Activated CD8-positive, alpha-beta memory T cell treated with anti-CD3 and anti-CD28 coated beads for 36 hours (primary cell): ENCODE results near the gene CAPN3. TPM values are rescaled to one million over a fixed set of nuclear protein-coding genes. Genes with fewer than 3 reads are reported as not detected.

Source experiments
- CTCF ChIA-PET: fragments of 350-600 bp; sonication (Branson Sonifier 250); formaldehyde crosslinking; loops from one replicate; lab custom pipeline; 2021; ENCODE audit warnings: antibody characterized with exemption; lab: Charles Lee
- POLR2A ChIA-PET: fragments of 350-600 bp; sonication (Branson Sonifier 250); formaldehyde crosslinking; loops from one replicate; lab custom pipeline; 2021; ENCODE audit warnings: antibody characterized with exemption; lab: Charles Lee
- total RNA-seq, 2 experiments: library from RNA; stranded (reverse); gene quantifications; one replicate each; pipeline ENCODE4 v1.2.3, GENCODE V29; 2021

The CAPN3 gene
- total RNA-seq, 2 experiments from 2014 or later, result 2.5 to 3.2 TPM

GRCh38 chr15:42427429-42428223 is 68.3 kb downstream of the CAPN3 start:
- ChIA-PET POLR2A (no interaction called here), CTCF (no interaction called here)

DNA sequence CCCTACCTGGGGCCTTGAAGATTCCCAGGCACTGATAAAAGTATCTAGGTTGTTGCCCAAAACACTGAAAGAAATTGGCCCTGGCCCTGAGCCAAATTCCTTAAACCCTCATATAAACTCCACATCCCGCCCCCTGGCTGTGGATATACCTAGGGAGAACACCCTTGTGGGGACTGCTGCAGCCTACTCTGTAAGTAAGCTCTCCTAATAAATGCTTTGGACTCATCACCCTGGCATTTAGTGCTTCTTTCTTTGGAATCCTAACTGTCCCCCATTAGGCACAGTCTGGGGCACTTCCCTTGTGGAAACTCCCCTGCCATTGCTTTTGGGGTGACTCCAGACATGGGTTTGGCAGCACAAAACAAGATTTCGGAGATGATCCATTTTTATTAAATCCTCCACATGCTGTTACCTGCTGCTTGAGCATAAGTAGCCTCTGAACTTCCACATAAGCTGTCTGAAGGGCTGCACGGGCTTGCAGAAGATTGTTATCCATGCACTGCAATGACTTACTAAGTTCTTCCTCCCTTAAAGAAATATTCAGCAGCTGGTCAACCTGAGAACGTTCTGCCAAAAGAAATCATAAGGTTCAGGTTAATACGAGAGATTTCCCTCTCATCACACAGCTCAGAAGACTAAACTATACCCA is 85.2 kb downstream of the CAPN3 start:
- ChIA-PET POLR2A (no interaction called here), CTCF (no interaction called here)

- ChIA-PET CTCF (no interaction called here), POLR2A (no interaction called here)
Observed at GRCh38 chr15:42445551-42445950, 86.2 kb downstream of the CAPN3 start.

DNA sequence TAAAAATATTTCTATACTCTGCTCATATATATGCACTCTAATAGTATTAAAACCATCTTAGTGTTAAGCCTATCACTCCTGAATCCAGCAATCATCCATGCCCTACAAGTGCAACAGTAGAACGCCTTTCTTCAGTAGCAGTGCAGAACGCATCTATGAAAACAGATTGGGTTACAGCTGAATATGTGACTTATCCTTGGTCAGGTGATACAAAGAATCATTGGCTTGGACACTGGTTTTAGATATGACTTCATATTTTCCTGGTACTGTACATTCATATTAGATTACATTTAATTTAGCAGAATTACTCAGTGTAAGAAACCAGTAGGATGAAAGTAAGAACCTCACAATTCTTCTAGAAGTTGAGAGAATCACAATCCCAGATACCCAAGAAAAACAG is 88.3 kb downstream of the CAPN3 start:
- ChIA-PET POLR2A (no interaction called here), CTCF (no interaction called here)

GRCh38 chr15:42448281-42448680 is 89.0 kb downstream of the CAPN3 start:
- CTCF ChIA-PET, result interaction anchor here (0.5 kb wide), 1 partner anchor 892 kb away, joined by 4 read pairs; no protein-coding TSS in a partner anchor
- POLR2A ChIA-PET, result no interaction called here

- ChIA-PET POLR2A (no interaction called here), CTCF (no interaction called here)
Observed at GRCh38 chr15:42449770-42450424, 90.6 kb downstream of the CAPN3 start.

DNA sequence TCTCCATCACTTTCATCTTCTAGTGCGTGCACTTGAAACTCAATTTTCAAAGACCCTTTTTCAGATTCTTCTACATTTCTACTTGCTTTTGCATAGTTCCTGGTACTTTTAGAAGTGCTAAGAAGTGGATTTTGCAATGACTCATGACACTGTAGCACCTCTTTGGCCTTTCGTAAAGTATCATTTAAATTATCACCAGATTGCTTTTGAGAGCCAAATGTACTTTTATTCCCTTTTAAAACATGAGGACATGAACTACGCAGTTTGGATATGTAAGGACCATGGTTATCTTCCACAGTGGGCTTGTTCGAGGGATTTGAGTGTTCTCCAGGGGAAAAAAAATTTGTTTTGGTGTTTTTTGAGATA is 91.1 kb downstream of the CAPN3 start:
- CTCF ChIA-PET, result no interaction called here
- POLR2A ChIA-PET, result no interaction called here

DNA sequence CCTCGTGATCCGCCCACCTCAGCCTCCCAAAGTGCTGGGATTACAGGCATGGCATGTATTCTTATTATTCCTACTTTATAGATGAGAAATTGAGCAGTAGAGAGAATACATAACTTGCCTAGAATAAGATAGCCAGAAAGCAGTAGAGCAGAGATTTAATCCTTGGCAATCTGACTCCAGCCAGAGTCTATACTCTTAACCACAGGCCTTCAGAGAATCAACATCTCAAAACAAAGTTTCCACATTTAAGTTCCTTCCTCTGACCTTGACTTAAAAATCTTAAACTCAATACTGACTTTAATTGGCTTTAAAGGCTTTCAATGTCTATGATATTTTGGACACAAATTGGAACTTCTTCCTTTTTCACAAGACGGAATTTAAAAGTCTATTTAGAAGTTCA is 94.5 kb downstream of the CAPN3 start:
- ChIA-PET POLR2A (no interaction called here), CTCF (no interaction called here)

- ChIA-PET POLR2A (no interaction called here), CTCF (no interaction called here)
Observed at GRCh38 chr15:42456531-42456930, 97.2 kb downstream of the CAPN3 start.

- ChIA-PET POLR2A (no interaction called here), CTCF (no interaction called here)
Observed at GRCh38 chr15:42456971-42457370, 97.7 kb downstream of the CAPN3 start.

GRCh38 chr15:42457445-42458442 is 98.4 kb downstream of the CAPN3 start:
- CTCF ChIA-PET, result interaction anchor here (0.7 kb wide), 1 partner anchor 41 kb away, joined by 3 read pairs; no protein-coding TSS in a partner anchor
- POLR2A ChIA-PET, result no interaction called here

DNA sequence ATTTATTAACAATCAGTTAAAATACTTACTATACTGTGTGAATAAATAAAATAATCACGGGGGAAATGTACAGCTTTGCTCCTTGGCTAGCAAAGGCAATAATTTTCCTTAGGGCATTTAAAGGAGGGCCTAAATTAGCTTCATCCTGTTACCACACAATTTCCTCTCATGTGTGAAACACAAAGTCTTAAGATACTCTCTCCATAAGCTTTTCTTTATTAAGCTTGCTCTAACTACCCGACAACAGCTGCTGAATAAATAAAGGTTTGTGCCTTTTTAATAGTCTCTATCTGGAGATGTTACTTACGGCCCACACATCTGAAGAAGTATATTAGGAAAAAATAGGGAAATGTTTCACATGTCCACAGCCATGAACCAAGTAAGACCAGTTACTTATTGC is 102.0 kb downstream of the CAPN3 start:
- POLR2A ChIA-PET, result interaction anchor here (0.6 kb wide), 1 partner anchor 20 kb away, joined by 5 read pairs; no protein-coding TSS in a partner anchor
- CTCF ChIA-PET, result interaction anchor here (0.5 kb wide), 1 partner anchor 41 kb away, joined by 3 read pairs; no protein-coding TSS in a partner anchor

Other genes with a start within 250 kb of the CAPN3 start
- gene PLA2G4F, start 202.9 kb upstream of the CAPN3 start, total RNA-seq, result not detected
- 10 to 100 TPM; 40.6 to 46.1 TPM for gene VPS39, start 151.2 kb upstream of the CAPN3 start, total RNA-seq
- gene GANC, start 86.3 kb upstream of the CAPN3 start, total RNA-seq, result 10 to 100 TPM; 18.2 to 20.4 TPM
- gene TMEM87A, start 86.1 kb upstream of the CAPN3 start, total RNA-seq, result 10 to 100 TPM; 34.7 to 37.5 TPM
- 10 to 100 TPM; 51.2 to 52.9 TPM for gene ZNF106, start 131.6 kb downstream of the CAPN3 start, total RNA-seq
- 10 to 100 TPM; 42.3 TPM for gene SNAP23, start 136.1 kb downstream of the CAPN3 start, total RNA-seq
- 10 to 100 TPM; 19.2 to 20.7 TPM for gene LRRC57, start 189.3 kb downstream of the CAPN3 start, total RNA-seq
- 10 to 100 TPM; 54.8 to 59.0 TPM for gene HAUS2, start 189.3 kb downstream of the CAPN3 start, total RNA-seq
- gene STARD9, start 216.1 kb downstream of the CAPN3 start, total RNA-seq, result 1 to 10 TPM; 5.5 to 6.3 TPM